ENCODE results near the gene SNX11.

- TF ChIP-seq YY1 (IDR thresholded peaks at IDR 0.05) (no peak), CTCF (IDR thresholded peaks at IDR 0.05; ENCODE audit: low read depth, low read length, missing input control) (no peak), MAX (IDR thresholded peaks at IDR 0.05) (no peak)
Observed at GRCh38 chr17:48106802-48107136, 797 bp upstream of the SNX11 start.

Measured in liver (tissue), 2 donors.